Choroid plexus epithelial cell (primary cell): ENCODE measurements around the gene CRTC1.
"Not testable (repeated sequence)": the region's sequence is repeated elsewhere in the genome, so short reads cannot be mapped to it uniquely, and the experiment has no call there.

ENCODE experiments used
- DNase-seq: peaks from one replicate; pipeline ENCODE4 v3.0.0-alpha.2; 2010; ENCODE audit warnings: low read depth
- H3K4me3 ChIP-seq: 2 replicates; pipeline ENCODE4 v1.5.1; 2011; ENCODE audit warnings: low read depth, mild to moderate bottlenecking, control low read depth, low read length, moderate library complexity
- CTCF ChIP-seq: conservative IDR thresholded peaks from 2 replicates; pipeline ENCODE4 v1.5.1; 2011; ENCODE audit warnings: low read depth, mild to moderate bottlenecking, control low read depth, inconsistent platforms, low read length, moderate library complexity

The CRTC1 gene

GRCh38 chr19:18814063-18814462 is 130.6 kb downstream of the CRTC1 start:
- no peak for DNase-seq
- H3K4me3 ChIP-seq = no peak overlapping the region
- TF ChIP-seq CTCF = peak; percentile 10

GRCh38 chr19:18815673-18816072 is 132.2 kb downstream of the CRTC1 start:
- H3K4me3 ChIP-seq = no peak overlapping the region
- TF ChIP-seq CTCF = no peak
- DNase-seq = no peak

- not testable (repeated sequence) for DNase-seq
Observed at GRCh38 chr19:18816645-18817044, 133.2 kb downstream of the CRTC1 start.

GRCh38 chr19:18817574-18817973 is 134.1 kb downstream of the CRTC1 start:
- no peak overlapping the region for H3K4me3 ChIP-seq
- no peak for DNase-seq
- TF ChIP-seq CTCF = no peak

More at GRCh38 chr19:18816645-18817044, 133.2 kb downstream of the CRTC1 start:
- H3K4me3 ChIP-seq = not testable (repeated sequence)

- TF ChIP-seq CTCF = no peak
- H3K4me3 ChIP-seq = no peak overlapping the region
- no peak for DNase-seq
Observed at GRCh38 chr19:18828786-18829185, 145.3 kb downstream of the CRTC1 start.

GRCh38 chr19:18830488-18830887 is 147.0 kb downstream of the CRTC1 start:
- no peak for DNase-seq
- no peak overlapping the region for H3K4me3 ChIP-seq
- no peak for TF ChIP-seq CTCF

GRCh38 chr19:18831524-18832305 is 148.2 kb downstream of the CRTC1 start, which contains the start of gene UPF1:
Gene UPF1, plus strand, starts transcription at chr19:18831959. Its CDS starts 251 bp downstream, at chr19:18832210.
- TF ChIP-seq CTCF = no peak
- H3K4me3 ChIP-seq = peak within 1 kb of the TSS; percentile 83
- peak; percentile 89 for DNase-seq
